Erythroblast (primary cell): ENCODE data around the gene DLEC1.

Experiments
- GATA1 ChIP-seq: IDR thresholded peaks from 2 replicates; pipeline ENCODE4 v1.6.1; 2011; ENCODE audit warnings: low read depth, mild to moderate bottlenecking, control low read depth, low read length, moderate library complexity
- POLR2A ChIP-seq: IDR thresholded peaks from 2 replicates; pipeline ENCODE4 v1.6.1; 2011; ENCODE audit warnings: mild to moderate bottlenecking, low read length

DNA sequence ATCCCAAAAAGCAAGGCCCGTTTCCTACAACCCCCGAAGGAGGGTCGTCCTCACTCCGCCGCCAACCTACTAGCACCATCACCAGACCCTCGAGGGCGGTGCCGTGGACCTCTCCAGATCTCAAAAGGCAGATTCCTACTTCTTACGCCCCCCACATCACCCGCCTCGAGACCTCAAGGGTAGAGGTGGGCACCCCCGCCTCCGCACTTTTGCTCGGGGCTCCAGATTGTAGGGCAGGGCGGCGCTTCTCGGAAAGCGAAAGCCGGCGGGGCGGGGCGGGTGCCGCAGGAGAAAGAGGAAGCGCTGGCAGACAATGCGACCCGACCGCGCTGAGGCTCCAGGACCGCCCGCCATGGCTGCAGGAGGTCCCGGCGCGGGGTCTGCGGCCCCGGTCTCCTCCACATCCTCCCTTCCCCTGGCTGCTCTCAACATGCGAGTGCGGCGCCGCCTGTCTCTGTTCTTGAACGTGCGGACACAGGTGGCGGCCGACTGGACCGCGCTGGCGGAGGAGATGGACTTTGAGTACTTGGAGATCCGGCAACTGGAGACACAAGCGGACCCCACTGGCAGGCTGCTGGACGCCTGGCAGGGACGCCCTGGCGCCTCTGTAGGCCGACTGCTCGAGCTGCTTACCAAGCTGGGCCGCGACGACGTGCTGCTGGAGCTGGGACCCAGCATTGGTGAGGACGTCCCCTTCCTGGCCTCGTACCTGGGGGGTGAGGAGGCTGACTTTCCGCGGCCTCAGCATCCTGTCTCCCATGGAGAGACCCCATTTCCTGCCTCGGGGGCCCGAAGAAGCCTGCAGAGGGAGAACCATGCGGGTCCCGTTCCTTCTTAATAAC is 99.6 kb downstream of the DLEC1 start, which contains the start of gene MYD88:
- TF ChIP-seq POLR2A (peak; percentile 75), GATA1 (no peak)
